AG10803 (cell line): ENCODE data around the gene CES2.
A peak's percentile ranks its signal among the peaks of the same experiment; 100 is the strongest.

Source experiments
- DNase-seq: peaks from one replicate; pipeline ENCODE4 v3.0.0; 2010; ENCODE audit warnings: low read depth
- H3K4me3 ChIP-seq: 2 replicates; pipeline ENCODE4 v1.5.1; 2011; ENCODE audit warnings: mild to moderate bottlenecking, low read length, control low read depth
- TF ChIP-seq, protein P1 (sequence below): conservative IDR thresholded peaks from 2 replicates; pipeline ENCODE4 v1.5.1; 2011; ENCODE audit warnings: mild to moderate bottlenecking, low read length, control low read depth, inconsistent platforms

The CES2 gene

DNA sequence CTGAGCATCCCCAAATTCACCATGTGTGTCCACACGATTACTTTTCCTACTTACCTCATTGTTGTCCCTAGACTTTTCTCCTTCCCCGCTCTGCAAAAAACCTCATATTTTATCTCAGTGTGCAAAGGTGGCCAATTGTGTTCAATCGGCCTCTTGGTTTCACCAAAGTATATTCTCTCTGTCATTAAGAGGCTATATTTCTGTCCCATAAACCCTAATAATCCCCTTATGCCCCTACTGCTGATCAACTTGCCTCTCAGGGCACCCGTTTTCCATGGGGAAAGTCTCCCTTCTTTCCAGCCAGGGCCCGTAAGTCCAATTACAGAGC is 11.6 kb downstream of the CES2 start:
- no peak for DNase-seq
- H3K4me3 ChIP-seq = no peak overlapping the region
- TF ChIP-seq, protein P1, sequence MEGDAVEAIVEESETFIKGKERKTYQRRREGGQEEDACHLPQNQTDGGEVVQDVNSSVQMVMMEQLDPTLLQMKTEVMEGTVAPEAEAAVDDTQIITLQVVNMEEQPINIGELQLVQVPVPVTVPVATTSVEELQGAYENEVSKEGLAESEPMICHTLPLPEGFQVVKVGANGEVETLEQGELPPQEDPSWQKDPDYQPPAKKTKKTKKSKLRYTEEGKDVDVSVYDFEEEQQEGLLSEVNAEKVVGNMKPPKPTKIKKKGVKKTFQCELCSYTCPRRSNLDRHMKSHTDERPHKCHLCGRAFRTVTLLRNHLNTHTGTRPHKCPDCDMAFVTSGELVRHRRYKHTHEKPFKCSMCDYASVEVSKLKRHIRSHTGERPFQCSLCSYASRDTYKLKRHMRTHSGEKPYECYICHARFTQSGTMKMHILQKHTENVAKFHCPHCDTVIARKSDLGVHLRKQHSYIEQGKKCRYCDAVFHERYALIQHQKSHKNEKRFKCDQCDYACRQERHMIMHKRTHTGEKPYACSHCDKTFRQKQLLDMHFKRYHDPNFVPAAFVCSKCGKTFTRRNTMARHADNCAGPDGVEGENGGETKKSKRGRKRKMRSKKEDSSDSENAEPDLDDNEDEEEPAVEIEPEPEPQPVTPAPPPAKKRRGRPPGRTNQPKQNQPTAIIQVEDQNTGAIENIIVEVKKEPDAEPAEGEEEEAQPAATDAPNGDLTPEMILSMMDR = no peak

DNA sequence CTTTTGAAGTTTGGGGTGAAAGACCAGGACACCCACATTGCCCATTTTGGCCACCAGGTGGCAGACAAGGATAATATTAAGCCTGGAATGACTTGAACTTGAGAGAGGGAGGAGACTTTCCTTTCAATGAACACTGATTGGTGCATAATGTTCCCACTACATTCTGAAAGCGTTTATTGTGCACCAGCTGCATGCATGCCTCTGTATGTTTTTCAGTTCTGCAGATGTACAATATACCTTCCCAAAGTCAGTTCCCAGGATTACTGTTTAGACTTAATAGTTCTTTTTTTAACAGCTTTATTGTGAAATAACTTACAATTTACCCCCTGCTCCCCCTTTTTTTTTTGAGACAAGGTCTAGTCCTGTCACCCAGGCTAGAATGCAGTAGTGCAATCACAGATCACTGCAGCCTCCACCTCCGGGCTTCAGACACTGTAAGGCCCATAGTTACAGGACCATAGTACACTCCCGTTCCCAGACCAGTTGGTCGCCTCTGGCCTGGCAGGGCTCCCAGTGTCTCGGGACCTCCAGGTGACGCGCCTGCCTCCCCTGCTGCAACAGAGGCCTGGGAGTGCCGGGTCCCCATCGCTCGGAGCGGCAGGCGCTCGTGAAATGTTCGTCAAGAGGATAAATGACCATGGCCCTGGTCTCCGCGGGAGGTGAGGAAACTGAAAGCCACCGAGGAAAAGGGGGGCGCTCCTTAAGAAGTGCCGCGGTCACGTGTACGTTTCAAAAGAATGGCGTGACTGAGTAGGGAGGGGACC is 12.2 kb downstream of the CES2 start:
- peak; percentile 79 for DNase-seq
- TF ChIP-seq, protein P1 = peak; percentile 82
- H3K4me3 ChIP-seq = peak overlapping the region; percentile 66

DNA sequence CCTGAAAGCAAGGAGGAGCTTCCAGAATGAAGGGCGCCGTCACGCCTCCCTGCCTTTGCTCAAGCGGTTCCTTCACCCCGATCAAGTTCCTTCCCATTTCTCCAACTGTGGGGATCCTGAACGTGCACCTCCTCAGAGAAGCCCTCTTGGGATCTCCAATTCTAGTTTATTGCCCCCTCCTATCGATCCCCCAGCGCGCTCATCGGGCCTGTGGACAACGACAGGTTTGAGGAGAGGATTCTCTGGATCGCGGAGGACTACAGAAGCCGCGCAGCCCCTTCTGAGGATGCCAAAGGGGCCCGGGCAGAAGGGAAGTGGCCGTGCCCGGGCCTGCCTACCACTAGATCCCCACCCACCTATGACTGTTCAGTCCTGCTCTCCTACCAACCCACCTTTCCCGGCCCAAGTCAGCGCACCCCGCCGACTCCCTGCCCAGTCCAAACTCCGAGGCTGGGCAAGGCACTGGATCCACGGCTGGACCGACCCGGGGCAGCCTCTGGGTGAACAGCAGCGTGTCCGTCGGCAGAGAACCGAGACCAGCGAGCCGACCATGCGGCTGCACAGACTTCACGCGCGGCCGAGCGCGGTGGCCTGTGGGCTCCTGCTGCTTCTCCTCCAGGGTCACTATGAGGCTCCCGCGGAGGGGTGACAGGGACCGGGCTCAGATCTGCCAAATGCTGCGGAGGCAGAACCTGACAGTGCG is 13.0 kb downstream of the CES2 start:
- DNase-seq = no peak
- H3K4me3 ChIP-seq = peak overlapping the region; percentile 66
- TF ChIP-seq, protein P1 = no peak

DNA sequence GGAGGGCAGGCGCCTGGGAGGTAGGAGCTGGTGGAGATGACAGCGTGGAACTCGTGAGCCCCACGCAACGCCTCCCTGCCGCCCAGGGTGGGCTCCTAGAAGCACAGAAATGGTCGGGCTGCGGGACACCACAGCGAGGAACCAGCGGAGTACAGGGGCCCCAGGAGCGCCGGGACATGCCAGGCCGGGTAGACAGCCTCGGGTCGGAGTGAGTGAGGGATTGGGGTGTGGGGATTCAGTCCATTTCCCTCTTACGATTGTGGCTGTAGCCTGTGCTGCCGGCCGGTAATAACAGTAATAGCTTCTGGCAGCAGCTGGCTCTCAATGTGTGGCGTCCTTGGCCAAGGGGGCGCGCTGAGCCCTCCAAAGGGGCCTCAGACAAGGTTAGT is 13.5 kb downstream of the CES2 start:
- no peak overlapping the region; the same call in 1 of the 2 replicates for H3K4me3 ChIP-seq
- TF ChIP-seq, protein P1 = no peak
- no peak for DNase-seq

DNA sequence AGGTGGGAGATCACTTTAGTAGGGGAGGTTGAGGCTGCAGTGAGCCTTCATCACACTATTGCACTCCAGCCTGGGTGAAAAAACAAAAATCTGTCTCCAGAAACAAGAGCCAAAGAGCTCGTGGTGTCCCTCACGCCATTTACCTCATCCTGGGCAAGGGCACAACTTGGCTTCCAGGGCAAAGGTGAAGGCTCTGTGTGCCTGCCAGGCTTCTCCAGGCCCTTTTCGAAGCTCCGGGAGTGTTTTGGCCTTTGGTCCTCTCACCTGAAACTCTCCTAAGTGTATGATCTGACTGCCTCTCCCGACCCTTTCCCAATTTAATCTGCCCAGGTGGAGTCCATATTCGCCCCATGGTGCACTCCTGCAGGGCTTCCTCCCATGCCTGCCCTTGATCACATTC is 14.2 kb downstream of the CES2 start:
- DNase-seq = no peak
- TF ChIP-seq, protein P1 = no peak
- H3K4me3 ChIP-seq = no peak overlapping the region

DNA sequence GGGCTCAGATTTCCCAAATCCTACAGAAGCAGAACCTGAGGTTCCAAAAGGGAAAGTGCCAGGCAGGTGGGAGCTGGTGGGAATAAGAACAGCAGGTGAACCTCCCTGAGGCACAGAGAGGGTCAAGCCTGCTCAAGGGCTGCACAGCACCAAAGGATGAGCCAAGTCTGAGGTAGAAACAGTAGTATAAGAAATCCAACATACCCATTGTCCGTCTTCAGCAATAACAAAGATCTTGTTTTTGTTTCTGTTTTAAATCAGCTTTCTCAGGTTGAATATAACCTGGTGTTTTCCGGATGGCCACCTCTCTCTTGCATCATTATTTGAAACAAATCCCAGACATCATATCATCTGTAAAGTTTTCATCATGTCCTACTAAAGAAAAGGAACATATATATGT is 15.1 kb downstream of the CES2 start:
- no peak overlapping the region for H3K4me3 ChIP-seq
- no peak for DNase-seq
- TF ChIP-seq, protein P1 = no peak
